ENCODE data around the gene GTF2B.
"Not testable (repeated sequence)": the region's sequence is repeated elsewhere in the genome, so short reads cannot be mapped to it uniquely, and the experiment has no call there.

The GTF2B gene, protein sequence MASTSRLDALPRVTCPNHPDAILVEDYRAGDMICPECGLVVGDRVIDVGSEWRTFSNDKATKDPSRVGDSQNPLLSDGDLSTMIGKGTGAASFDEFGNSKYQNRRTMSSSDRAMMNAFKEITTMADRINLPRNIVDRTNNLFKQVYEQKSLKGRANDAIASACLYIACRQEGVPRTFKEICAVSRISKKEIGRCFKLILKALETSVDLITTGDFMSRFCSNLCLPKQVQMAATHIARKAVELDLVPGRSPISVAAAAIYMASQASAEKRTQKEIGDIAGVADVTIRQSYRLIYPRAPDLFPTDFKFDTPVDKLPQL

GRCh38 chr1:88891318-88891950 is at the start of gene GTF2B:
GTF2B (minus strand) TSS chr1:88891567; CDS start chr1:88891499, 68 bp downstream.
- DNase-seq: peak; percentile 93

GRCh38 chr1:88938528-88938927 is 47.2 kb upstream of the GTF2B start:
- DNase-seq: not testable (repeated sequence)

DNA sequence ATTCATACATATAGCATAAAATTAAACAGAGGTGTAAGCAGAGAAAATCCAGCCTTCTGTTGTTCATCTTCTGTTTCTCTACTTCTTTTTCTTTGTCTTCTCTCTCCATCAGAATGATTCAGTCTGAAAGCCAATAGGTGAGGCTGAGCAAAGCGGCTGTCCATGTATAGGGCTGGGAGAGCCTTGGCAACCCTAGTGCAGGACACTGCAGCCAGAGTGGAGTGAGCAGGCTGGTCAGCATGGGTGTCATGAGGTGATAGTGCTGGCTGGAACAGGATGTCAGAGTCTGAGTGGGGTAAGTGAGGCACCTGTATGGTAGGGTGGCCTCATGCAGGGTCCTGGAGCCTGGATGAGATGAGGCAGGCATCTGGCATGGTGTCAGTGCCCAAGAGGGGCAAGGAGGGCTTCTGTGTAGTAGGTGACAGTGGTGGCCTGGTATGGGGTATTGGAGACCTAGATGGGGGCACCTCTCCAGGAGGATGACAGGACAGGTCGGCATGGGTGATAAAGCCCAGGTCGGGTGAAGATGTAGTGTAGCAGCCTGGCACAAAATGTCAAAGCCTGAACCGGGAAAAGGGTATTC is 45.5 kb upstream of the GTF2B start:
- no peak for DNase-seq

DNA sequence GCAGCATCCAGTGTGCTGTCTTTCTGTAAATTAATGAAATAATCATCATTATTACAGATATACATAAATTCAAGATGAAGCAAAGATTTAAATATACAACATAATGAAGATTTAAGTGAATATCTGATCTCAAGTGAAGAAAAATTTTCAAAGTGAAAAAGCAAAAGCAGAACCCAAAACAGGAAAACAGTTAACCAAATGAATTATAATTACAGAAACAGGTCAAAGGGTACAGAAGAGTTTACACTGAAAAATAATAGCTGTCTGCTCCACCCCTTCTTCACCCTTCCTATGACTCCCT is 44.8 kb upstream of the GTF2B start:
- DNase-seq: no peak

- no peak for DNase-seq
These were observed 44.3 kb upstream of the GTF2B start for GRCh38 chr1:88935522-88936222.

DNA sequence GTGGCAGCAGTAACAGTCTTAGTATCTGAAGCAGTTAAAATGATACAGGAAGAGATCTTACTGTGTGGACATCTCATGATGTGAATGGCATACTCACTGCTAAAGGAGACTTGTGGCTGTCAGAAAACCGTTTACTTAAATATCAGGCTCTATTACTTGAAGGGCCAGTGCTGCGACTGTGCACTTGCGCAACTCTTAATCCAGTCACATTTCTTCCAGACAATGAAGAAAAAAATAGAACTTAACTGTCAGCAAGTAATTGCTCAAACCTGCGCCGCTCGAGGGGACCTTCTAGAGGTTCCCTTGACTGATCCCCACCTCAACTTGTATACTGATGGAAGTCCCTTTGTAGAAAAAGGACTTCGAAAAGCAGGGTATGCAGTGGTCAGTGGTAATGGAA is 38.8 kb upstream of the GTF2B start:
- DNase-seq: not testable (repeated sequence)

DNA sequence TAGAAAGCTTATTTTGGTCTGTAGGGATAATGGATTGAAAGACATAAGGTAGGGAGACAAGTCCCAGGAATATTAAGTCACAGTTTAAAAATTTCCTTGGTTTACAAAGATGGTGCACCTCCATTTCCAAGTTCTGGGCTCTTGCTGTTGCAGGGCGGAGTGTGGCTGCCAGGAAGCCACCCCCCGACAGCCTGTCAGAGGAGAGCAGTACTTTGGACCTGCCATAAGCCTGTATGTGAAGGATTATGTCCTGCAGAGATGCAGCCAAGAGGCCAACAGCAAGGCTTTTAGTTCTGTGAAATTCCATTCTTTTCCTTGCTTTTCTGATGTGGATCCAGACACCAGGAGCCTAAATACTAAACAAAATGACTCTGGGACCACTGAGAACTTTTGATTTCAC is 31.9 kb upstream of the GTF2B start:
- no peak for DNase-seq

DNA sequence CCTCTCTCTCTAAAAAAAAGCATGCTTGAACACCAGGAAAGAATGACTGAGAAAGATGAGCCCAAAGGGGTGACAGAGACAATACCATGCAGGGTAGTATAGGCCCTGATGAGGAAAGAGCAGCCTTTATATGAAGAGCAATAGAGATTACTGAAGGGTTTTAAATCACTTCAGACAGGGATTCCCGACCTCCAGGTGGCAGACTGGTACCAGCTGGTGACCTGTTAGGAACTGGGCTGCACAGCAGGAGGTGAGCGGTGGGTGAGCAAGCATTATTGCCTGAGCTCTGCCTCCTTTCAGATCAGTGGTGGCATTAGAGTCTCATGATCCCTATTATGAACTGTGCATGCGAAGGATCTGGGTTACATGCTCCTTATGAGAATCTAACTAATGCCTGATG is 30.8 kb upstream of the GTF2B start:
- DNase-seq: no peak

DNA sequence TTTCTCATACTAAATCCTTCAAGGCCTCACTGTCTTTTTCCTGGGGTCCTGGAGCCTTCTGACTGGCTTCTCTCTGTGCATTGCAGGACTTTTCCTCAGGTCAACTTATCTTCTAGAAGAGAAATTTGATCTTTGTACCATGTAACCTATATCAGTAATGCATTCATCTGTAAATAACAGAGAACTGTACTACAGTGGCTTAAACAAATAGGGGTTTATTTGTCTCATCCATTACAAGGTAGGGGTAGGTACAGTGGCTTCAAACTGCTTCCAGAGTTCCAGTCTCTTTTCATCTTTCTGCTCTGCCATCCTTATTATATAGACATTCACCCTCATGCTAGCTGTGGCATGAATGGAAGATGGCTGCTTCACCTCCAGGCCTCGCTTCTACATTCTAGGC is 29.5 kb upstream of the GTF2B start:
- no peak for DNase-seq

DNA sequence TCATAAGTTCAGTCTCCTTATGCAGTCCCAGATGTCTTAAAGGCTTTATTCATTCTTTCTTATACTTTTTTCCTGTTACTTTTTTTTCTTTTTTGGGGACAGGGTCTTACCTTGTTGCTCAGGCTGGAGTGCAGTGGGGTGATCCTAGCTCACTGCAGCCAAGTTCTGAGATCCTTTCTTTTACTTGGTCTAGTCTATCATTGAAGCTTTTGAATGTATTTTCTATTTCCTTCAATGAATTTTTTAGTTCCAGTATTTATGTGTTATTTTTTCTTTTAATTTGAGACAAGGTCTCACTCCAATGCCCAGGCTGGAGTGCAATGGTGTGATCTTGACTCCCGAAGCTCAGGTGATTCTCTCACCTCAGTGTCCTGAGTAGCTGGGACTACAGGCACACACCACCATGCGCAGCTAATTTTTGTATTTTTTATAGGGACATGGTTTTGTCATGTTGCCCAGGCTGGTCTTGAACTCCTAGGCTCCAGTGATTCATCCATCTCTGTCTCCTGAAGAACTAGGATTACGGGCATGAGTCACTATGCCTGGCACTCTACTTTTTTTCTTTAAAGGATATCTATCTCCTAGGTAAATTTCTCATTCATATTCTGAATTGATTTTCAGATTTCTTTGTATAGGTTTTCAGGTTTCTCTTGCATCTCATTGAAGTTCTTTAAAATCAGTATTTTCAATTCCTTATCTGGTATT is 26.1 kb upstream of the GTF2B start:
- no peak for DNase-seq

GRCh38 chr1:88916883-88917282 is 25.5 kb upstream of the GTF2B start:
- DNase-seq: no peak

DNA sequence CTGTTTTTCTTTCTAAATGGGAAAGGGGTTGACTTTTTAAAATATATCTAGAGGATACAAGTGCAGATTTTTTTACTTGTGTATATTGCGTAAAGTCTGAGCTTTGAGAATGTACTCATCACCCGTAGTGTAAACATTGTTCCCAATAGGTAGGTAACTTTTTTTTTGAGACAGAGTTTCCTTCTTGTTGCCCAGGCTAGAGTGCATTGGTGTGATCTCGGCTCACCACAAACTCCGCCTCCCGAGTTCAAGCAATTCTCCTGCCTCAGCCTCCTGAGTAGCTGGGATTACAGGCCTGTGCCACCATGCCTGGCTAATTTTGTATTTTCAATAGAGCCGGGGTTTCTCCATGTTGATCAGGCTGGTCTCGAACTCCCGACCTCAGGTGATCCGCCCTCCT is 20.4 kb upstream of the GTF2B start:
- DNase-seq: not testable (repeated sequence)

DNA sequence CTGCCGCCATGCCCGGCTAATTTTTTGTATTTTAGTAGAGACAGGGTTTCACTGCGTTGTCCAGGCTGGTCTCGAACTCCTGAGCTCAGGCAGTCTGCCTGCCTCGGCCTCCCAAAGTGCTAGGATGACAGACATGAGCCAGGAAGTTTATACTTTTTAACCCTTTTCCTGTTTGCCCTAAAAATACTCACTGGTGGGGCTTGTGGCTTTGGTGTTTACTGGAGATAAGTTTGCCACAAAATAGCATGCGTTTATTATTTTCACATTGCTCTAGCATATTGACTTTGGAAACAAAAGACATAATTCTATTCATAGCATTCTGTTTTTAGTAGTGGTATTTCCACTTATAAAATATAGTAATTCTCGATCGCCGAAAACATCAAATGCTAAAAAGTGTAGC is 19.8 kb upstream of the GTF2B start:
- no peak for DNase-seq

- no peak for DNase-seq
These were observed 19.0 kb upstream of the GTF2B start for GRCh38 chr1:88910401-88910800.

GRCh38 chr1:88900883-88901282 is 9.5 kb upstream of the GTF2B start:
- DNase-seq: no peak

DNA sequence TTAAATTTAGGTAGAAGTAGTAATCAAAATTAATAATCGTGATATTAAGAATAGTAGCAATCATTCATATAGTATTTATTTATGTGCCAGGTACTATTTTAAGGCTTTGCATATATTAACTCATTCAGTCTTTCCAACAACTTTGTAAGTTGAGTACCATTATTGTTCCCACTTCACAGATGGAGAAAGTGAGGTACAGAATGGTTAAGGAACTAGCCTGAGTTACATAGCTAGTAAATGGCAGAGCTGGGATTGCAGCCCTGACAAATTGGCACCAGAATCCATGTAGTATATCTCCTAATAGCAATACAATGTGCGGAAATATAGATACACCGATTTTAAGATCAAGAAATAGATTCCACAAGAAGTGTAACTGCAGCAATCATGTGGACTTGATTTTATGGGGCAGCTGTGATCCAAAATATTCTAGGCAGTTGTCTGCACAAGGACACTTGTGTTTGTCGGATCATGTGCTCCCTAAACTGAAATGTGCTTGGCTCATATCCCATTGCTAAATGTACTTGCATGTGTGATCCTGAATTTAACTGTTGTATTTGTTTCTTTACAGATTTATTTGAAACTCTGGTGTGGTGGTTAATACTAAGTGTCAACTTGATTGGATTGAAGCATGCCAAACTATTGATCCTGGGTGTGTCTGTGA is 5.8 kb upstream of the GTF2B start:
- DNase-seq: no peak

DNA sequence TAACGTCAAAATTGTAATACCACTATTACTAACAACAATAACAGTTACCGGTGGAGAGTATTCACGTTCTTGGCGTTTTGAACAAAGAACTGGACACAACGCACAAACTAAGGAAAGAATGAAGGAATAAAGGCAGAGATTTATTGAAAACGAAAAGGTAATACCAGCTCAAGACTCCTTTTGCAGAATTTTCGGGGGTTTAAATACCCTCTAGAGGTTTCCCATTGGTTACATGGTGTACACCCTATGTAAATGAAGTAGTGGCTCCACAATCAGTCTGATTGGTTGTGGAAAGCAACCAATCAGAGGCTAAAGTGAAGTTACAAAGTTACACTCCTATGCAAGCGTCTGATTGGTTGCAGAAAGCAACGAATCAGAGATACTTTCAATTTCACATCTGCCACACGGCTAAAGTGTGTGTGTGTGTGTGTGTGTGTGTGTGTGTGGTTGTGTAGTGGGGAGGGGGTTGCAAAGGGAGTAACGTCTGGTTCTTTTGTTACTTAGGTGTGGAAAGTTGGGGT is 1.1 kb upstream of the GTF2B start:
- peak; percentile 12 for DNase-seq

DNA sequence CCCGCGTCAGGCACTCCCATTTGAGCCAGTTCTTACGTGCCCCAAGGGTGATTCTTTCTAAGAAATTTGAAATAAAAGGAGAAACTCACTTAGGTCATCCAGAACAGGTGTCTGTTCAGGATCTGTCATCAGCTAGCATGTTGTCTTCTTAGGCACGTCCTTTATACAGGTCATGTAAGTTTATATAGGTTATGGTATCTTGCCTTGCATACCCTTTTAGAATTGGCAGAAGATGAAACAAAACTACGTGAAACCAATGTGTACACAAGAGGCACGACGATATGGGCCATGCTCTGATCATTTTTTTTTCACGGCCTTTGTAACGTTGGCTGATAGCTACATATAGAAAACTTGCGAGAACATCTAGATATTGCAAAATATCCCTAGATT is 579 bp upstream of the GTF2B start:
- DNase-seq: no peak

DNA sequence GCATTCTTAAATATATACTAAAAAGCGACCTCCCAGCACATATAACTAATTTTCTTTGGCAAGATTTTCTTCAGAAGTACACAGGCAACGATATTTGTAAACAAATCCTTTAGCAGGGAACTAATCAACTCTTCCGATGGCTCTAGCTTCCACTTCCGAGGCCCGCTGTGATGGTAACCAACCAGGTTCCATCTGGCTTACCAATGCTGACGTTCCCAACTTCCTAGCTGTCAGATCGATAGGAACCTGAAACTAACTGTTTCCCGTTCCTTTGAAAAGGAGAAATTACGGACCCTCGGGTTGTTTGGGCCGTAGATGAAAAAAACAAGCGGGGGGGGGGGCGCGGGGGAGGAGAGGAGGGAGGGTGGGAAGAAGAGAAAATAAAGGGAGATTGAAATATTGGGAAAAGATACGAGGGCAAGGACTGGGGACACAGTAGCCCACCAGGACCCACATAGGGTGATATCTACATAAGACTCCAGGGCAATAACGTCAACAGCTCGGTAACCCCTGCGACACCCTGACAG is 513 bp downstream of the GTF2B start:
- no peak for DNase-seq

DNA sequence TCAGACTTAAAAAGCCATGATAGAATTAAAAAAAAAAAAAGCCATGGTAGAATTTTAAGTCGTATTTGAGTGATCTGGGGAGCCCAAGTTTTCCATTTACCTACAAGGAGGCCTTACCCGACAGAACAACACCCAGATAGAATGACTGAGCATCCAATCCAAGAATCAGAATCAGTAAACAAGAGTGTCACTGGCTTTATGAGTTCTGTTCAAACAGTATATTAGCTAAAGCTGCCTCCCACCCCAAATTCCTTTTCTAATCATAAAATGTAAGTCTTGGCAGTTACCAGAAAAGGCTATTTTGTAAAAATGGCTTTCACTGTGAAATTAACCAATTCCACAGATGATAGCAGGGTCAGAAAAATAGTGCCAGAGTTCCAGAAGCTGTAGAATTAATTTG is 1.2 kb downstream of the GTF2B start:
- no peak for DNase-seq

DNA sequence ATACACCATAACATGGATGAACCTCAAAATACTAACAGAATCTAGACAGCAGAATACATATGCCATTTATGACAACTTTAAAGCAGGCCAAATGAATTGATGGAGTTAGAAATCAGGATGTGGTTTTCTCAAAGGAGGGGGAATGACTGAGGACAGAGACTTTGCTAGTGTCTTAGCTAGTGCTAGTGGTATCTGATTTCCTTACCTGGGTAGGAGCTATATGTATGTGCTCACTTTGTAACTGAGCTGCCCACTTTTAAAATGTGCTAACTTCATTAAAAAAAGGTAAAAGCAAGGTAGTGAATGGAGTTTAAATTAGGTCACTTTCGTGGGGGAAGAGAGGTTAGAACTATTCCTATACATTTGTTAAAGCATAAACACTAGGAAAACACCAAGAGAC is 2.6 kb downstream of the GTF2B start:
- no peak for DNase-seq

GRCh38 chr1:88885933-88886332 is 5.4 kb downstream of the GTF2B start:
- no peak for DNase-seq

All from GDM1 (cell line).